Nephron progenitor cell (in vitro differentiated cells): Measurements from ENCODE around the gene SNHG17.

Source experiments
- DNase-seq: peaks from one replicate; pipeline ENCODE4 v3.0.0; 2021
- H3K27ac Mint-ChIP-seq: 2 replicates; pipeline ENCODE4 v1.8.0; 2021; ENCODE audit warnings: mild to moderate bottlenecking, moderate library complexity, mixed read lengths
- H3K27me3 Mint-ChIP-seq: 2 replicates; pipeline ENCODE4 v1.8.0; 2021; ENCODE audit warnings: mild to moderate bottlenecking, low read depth, mixed read lengths; ENCODE audit not compliant: poor library complexity
- H3K36me3 Mint-ChIP-seq: 2 replicates; pipeline ENCODE4 v1.8.0; 2021; ENCODE audit warnings: low read depth, mixed read lengths
- H3K4me1 Mint-ChIP-seq: 2 replicates; pipeline ENCODE4 v1.8.0; 2021; ENCODE audit warnings: mixed read lengths
- H3K4me3 Mint-ChIP-seq: 2 replicates; pipeline ENCODE4 v1.8.0; 2021; ENCODE audit warnings: mild to moderate bottlenecking, moderate library complexity, mixed read lengths
- H3K9me3 Mint-ChIP-seq: 2 replicates; pipeline ENCODE4 v1.8.0; 2021; ENCODE audit warnings: mild to moderate bottlenecking, moderate library complexity, mixed read lengths
- CTCF ChIP-seq: fragments of 200-600 bp; sonication (generic); IDR thresholded peaks from 2 replicates; pipeline ENCODE4 v1.5.0; 2021; ENCODE audit warnings: antibody characterized with exemption

SNHG17 gene

GRCh38 chr20:38434770-38435554, at the start of gene SNHG17:
TSS of gene SNHG17 (minus strand) at chr20:38435328.
- Mint-ChIP-seq H3K4me1 (peaks cover 35% of the 10 kb centered on the region), H3K9me3 (peaks cover 8% of the 10 kb centered on the region), H3K4me3 (peak within 1 kb of the TSS; percentile 93), H3K27me3 (peaks cover 19% of the 10 kb centered on the region), H3K36me3 (peaks cover 40% of the 10 kb centered on the region), H3K27ac (peak within 1 kb of the TSS; percentile 99)
- peak; percentile 93 for DNase-seq
- TF ChIP-seq CTCF: peak; percentile 100

- no peaks in the 10 kb centered on the region for H3K9me3 Mint-ChIP-seq
- H3K4me1 Mint-ChIP-seq: peaks cover 14% of the 10 kb centered on the region
- no peak for DNase-seq
- H3K27ac Mint-ChIP-seq: no peak overlapping the region
- no peak overlapping the region for H3K4me3 Mint-ChIP-seq
- peaks cover 11% of the 10 kb centered on the region for H3K36me3 Mint-ChIP-seq
- no peak for TF ChIP-seq CTCF
- no peaks in the 10 kb centered on the region for H3K27me3 Mint-ChIP-seq
Observed at GRCh38 chr20:38479596-38479995, 44.5 kb upstream of the SNHG17 start.

GRCh38 chr20:38477747-38478146, 42.6 kb upstream of the SNHG17 start:
- no peak for TF ChIP-seq CTCF
- H3K27me3 Mint-ChIP-seq: no peaks in the 10 kb centered on the region
- peaks cover 11% of the 10 kb centered on the region for H3K36me3 Mint-ChIP-seq
- H3K27ac Mint-ChIP-seq: no peak overlapping the region
- no peak overlapping the region for H3K4me3 Mint-ChIP-seq
- H3K9me3 Mint-ChIP-seq: no peaks in the 10 kb centered on the region
- no peak for DNase-seq
- peaks cover 28% of the 10 kb centered on the region for H3K4me1 Mint-ChIP-seq

GRCh38 chr20:38473367-38473795, 38.3 kb upstream of the SNHG17 start:
- Mint-ChIP-seq H3K4me3 (peak overlapping the region; percentile 89), H3K36me3 (no peaks in the 10 kb centered on the region), H3K27me3 (peaks cover 31% of the 10 kb centered on the region), H3K27ac (peak overlapping the region; percentile 85), H3K9me3 (no peaks in the 10 kb centered on the region), H3K4me1 (peaks cover 37% of the 10 kb centered on the region)
- no peak for TF ChIP-seq CTCF
- no peak for DNase-seq

GRCh38 chr20:38472513-38473366, 37.6 kb upstream of the SNHG17 start, which contains the start of gene RALGAPB:
TSS of gene RALGAPB (plus strand) at chr20:38472843. CDS start at chr20:38488433, 15,590 bp downstream.
- Mint-ChIP-seq H3K36me3 (no peaks in the 10 kb centered on the region), H3K27me3 (peaks cover 37% of the 10 kb centered on the region), H3K4me1 (peaks cover 37% of the 10 kb centered on the region), H3K4me3 (peak within 1 kb of the TSS; percentile 89), H3K9me3 (no peaks in the 10 kb centered on the region), H3K27ac (peak within 1 kb of the TSS; percentile 85)
- TF ChIP-seq CTCF: no peak
- DNase-seq: peak; percentile 98
